ENCODE measurements around the gene UTS2R.

UTS2R gene

DNA sequence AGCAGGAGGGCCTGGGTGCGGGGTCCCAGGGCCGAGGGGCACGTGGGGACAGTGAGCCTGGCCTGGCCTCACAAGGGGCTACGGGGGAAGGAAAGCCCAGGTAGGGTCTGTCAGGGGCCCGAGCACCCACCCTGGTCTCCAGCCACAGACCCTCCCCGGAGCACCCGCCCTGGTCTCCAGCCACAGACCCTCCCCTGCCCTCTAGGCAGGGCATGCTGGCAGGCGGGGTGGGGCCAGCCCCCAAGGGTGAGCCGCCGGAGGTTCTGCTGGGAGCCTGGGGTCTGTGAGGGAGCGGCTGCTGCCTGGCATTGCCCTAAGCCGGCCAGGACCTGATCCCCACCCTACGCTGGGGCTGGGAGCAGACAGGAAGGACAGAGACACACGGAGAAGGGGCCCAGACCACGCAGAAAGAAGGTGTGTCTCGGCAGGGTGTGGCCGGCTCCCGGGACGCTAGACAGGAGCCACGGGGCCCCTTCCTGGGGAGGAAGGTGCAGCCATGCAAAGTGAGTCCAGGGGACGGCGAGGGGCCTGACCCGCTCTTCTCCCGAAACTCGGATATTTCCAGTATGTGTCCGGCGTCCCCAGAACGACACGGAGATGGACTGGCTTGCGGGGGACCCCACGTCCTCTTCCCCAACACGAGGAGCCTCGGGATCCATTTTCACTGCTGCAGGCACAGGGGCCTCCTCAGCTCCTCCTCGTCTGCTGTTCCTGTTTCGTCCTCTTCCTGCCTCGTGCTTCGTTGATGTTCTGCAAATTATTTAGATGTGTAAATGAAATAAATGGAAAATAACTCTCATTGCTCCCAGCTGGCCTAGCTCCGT is 15.5 kb downstream of the UTS2R start:
- Histone ChIP-seq H2BK120ac (ENCODE audit: low read depth, low read length) (no peak overlapping the region), H3K27ac (replicated peaks; ENCODE audit: low read length) (no peak overlapping the region), H2BK12ac (ENCODE audit: low read length) (peak overlapping the region; percentile 41), H3K4ac (ENCODE audit: low read length) (peak overlapping the region; percentile 76), H3K14ac (ENCODE audit: low read length) (no peak overlapping the region), H3K18ac (ENCODE audit: low read length) (peak overlapping the region; percentile 92), H3K36me3 (replicated peaks in 1 of 2; ENCODE audit: control insufficient read depth in 2 of 2, insufficient read depth in 2 of 2, low read length in 2 of 2) (peaks cover 2 to 6% of the 10 kb centered on the region in 2 donors), H3K4me3 (ENCODE audit: low read length in 2 of 2) (no peak overlapping the region), H2BK15ac (ENCODE audit: low read length) (peak overlapping the region; percentile 26), H2AFZ (ENCODE audit: low read length) (no peak overlapping the region), H2BK5ac (ENCODE audit: low read length) (no peak overlapping the region), H3K27me3 (ENCODE audit: control insufficient read depth in 3 of 3, insufficient read depth in 3 of 3, low read depth in 1 of 3, low read length in 3 of 3) (no peaks in the 10 kb centered on the region), H3K9me3 (replicated peaks in 1 of 2; ENCODE audit: control insufficient read depth in 2 of 2, insufficient read depth in 1 of 2, low read depth in 1 of 2, low read length in 2 of 2) (no peaks in the 10 kb centered on the region), H4K8ac (ENCODE audit: low read depth, low read length) (no peak overlapping the region), H3K9ac (ENCODE audit: low read depth, low read length, poor library complexity) (no peak overlapping the region), H3K23ac (ENCODE audit: low read depth, low read length, poor library complexity) (peak overlapping the region; percentile 55), H2AK5ac (ENCODE audit: low read depth, low read length) (peak overlapping the region; percentile 96), H3K4me2 (ENCODE audit: insufficient read depth, low read length, poor library complexity, severe bottlenecking) (no peak overlapping the region), H3K4me1 (ENCODE audit: control insufficient read depth in 2 of 2, insufficient read depth in 1 of 2, low read depth in 1 of 2, low read length in 2 of 2) (peaks cover 14 to 25% of the 10 kb centered on the region in 2 donors), H3K79me1 (ENCODE audit: low read depth, low read length) (no peaks in the 10 kb centered on the region), H4K91ac (ENCODE audit: low read depth, low read length, poor library complexity) (no peak overlapping the region)
- no CpG with 5 or more reads among the region's 38 CpGs for WGBS, 2 donors (ENCODE audit: extremely low coverage in 2 of 2, insufficient read length in 2 of 2, insufficient replicate concordance in 1 of 2)
- no peak for DNase-seq (ENCODE audit: low spot score)

DNA sequence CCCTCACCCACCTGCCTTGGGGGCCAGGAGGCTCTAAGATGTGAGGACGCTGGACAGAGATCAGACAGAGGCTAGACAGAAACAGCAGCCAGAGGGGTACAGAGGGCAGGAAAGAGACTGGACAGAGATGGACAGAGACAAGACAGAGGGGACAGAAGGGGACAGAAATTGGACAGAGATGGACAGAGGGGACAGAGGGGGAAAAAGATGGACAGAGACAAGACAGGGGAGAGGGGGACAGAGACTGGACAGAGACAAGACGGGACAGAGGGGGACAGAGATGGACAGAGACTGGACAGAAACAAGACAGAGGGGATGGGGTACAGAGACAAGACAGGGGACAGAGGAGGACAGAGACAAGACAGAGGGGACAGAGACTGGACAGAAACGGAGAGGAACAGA is 16.1 kb downstream of the UTS2R start:
- no peak for DNase-seq (ENCODE audit: low spot score)
- no CpG with 5 or more reads among the region's 3 CpGs for WGBS, 2 donors (ENCODE audit: extremely low coverage in 2 of 2, insufficient read length in 2 of 2, insufficient replicate concordance in 1 of 2)
- Histone ChIP-seq H2BK120ac (ENCODE audit: low read depth, low read length) (no peak overlapping the region), H3K4me3 (ENCODE audit: low read length in 2 of 2) (peak overlapping the region in 1 of 2 donors; percentile 46), H3K18ac (ENCODE audit: low read length) (peak overlapping the region; percentile 64), H2BK15ac (ENCODE audit: low read length) (no peak overlapping the region), H3K27me3 (ENCODE audit: control insufficient read depth in 3 of 3, insufficient read depth in 3 of 3, low read depth in 1 of 3, low read length in 3 of 3) (no peaks in the 10 kb centered on the region), H3K4ac (ENCODE audit: low read length) (no peak overlapping the region), H4K8ac (ENCODE audit: low read depth, low read length) (no peak overlapping the region), H4K91ac (ENCODE audit: low read depth, low read length, poor library complexity) (no peak overlapping the region), H2BK12ac (ENCODE audit: low read length) (peak overlapping the region; percentile 16), H3K9ac (ENCODE audit: low read depth, low read length, poor library complexity) (peak overlapping the region; percentile 85), H3K14ac (ENCODE audit: low read length) (peak overlapping the region; percentile 79), H3K36me3 (replicated peaks in 1 of 2; ENCODE audit: control insufficient read depth in 2 of 2, insufficient read depth in 2 of 2, low read length in 2 of 2) (peaks cover 3 to 11% of the 10 kb centered on the region in 2 donors), H3K27ac (replicated peaks; ENCODE audit: low read length) (no peak overlapping the region), H3K9me3 (replicated peaks in 1 of 2; ENCODE audit: control insufficient read depth in 2 of 2, insufficient read depth in 1 of 2, low read depth in 1 of 2, low read length in 2 of 2) (no peaks in the 10 kb centered on the region), H3K79me1 (ENCODE audit: low read depth, low read length) (no peaks in the 10 kb centered on the region), H2BK5ac (ENCODE audit: low read length) (no peak overlapping the region), H3K23ac (ENCODE audit: low read depth, low read length, poor library complexity) (peak overlapping the region; percentile 89), H2AFZ (ENCODE audit: low read length) (no peak overlapping the region), H2AK5ac (ENCODE audit: low read depth, low read length) (no peak overlapping the region), H3K4me2 (ENCODE audit: insufficient read depth, low read length, poor library complexity, severe bottlenecking) (no peak overlapping the region), H3K4me1 (ENCODE audit: control insufficient read depth in 2 of 2, insufficient read depth in 1 of 2, low read depth in 1 of 2, low read length in 2 of 2) (peaks cover 14 to 25% of the 10 kb centered on the region in 2 donors)

DNA sequence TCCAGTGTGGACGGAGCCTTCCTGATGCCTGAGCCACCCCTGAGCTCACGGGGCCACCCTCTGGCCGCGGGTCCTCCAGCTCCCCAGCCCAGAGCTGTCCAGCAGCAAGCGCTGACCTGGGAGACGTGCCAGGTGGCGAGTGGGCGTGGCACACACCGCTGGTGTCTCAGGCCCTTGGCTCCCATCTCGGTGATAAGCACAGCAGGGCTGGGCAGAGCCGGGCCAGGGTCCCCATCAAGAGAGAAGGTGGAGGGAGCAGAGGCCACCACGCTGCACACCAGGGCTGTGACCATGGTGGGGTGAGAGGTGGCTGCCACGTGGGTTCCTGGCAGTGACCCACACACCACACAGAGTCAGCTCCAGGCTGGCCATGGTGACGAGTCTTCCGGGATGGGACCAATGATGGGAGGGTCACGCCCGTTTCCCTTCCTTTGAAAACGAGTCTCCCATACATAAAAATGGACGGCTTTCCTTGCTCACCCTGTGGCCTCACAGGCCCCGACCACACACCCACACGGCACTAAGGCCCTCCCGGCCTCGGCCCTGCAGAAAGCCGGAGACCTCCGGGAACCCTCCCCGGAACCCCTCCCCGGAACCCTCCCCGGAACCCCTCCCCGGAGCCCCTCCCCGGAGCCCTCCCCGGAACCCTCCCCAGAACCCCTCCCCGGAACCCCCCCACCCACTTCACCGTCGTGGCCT is 16.8 kb downstream of the UTS2R start:
- H3K4me1 ChIP-seq (ENCODE audit: control insufficient read depth in 2 of 2, insufficient read depth in 1 of 2, low read depth in 1 of 2, low read length in 2 of 2), result peaks cover 14 to 25% of the 10 kb centered on the region in 2 donors
- no peak overlapping the region for H2BK15ac ChIP-seq (ENCODE audit: low read length)
- DNase-seq (ENCODE audit: low spot score), result no peak
- H4K8ac ChIP-seq (ENCODE audit: low read depth, low read length), result no peak overlapping the region
- H3K4ac ChIP-seq (ENCODE audit: low read length), result no peak overlapping the region
- H3K14ac ChIP-seq (ENCODE audit: low read length), result peak overlapping the region; percentile 79
- H2AFZ ChIP-seq (ENCODE audit: low read length), result no peak overlapping the region
- H3K79me1 ChIP-seq (ENCODE audit: low read depth, low read length), result no peaks in the 10 kb centered on the region
- H3K23ac ChIP-seq (ENCODE audit: low read depth, low read length, poor library complexity), result peak overlapping the region; percentile 89
- peak overlapping the region; percentile 85 for H3K9ac ChIP-seq (ENCODE audit: low read depth, low read length, poor library complexity)
- H2AK5ac ChIP-seq (ENCODE audit: low read depth, low read length), result no peak overlapping the region
- no peak overlapping the region for H2BK5ac ChIP-seq (ENCODE audit: low read length)
- H3K27ac ChIP-seq (replicated peaks; ENCODE audit: low read length), result no peak overlapping the region
- peaks cover 4 to 18% of the 10 kb centered on the region in 2 donors for H3K36me3 ChIP-seq (replicated peaks in 1 of 2; ENCODE audit: control insufficient read depth in 2 of 2, insufficient read depth in 2 of 2, low read length in 2 of 2)
- no peak overlapping the region for H4K91ac ChIP-seq (ENCODE audit: low read depth, low read length, poor library complexity)
- WGBS, 2 donors (ENCODE audit: extremely low coverage in 2 of 2, insufficient read length in 2 of 2, insufficient replicate concordance in 1 of 2), result no CpG with 5 or more reads among the region's 34 CpGs
- no peak overlapping the region for H2BK120ac ChIP-seq (ENCODE audit: low read depth, low read length)
- peak overlapping the region in 1 of 2 donors; percentile 46 for H3K4me3 ChIP-seq (ENCODE audit: low read length in 2 of 2)
- no peaks in the 10 kb centered on the region for H3K27me3 ChIP-seq (ENCODE audit: control insufficient read depth in 3 of 3, insufficient read depth in 3 of 3, low read depth in 1 of 3, low read length in 3 of 3)
- no peaks in the 10 kb centered on the region for H3K9me3 ChIP-seq (replicated peaks in 1 of 2; ENCODE audit: control insufficient read depth in 2 of 2, insufficient read depth in 1 of 2, low read depth in 1 of 2, low read length in 2 of 2)
- H3K18ac ChIP-seq (ENCODE audit: low read length), result peak overlapping the region; percentile 64
- no peak overlapping the region for H2BK12ac ChIP-seq (ENCODE audit: low read length)
- H3K4me2 ChIP-seq (ENCODE audit: insufficient read depth, low read length, poor library complexity, severe bottlenecking), result no peak overlapping the region

DNA sequence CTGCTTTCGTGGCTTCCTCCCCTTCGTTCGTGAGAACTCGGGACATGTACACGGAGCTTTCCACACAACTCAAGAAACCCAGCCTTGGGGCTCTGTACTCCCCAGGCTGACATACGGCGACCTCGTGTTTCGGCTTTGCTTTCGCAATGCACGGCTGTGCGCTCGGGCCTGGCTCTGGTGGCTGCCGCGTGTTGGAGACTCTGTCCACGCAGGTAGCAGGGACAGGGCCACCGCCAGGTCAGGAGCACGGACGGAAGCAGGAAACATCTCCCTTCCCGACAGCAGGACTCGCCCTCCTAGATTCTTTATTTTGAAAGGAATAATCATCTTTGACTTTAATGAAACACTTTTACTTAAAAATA is 17.3 kb downstream of the UTS2R start:
- Histone ChIP-seq H3K36me3 (replicated peaks in 1 of 2; ENCODE audit: control insufficient read depth in 2 of 2, insufficient read depth in 2 of 2, low read length in 2 of 2) (peaks cover 4 to 21% of the 10 kb centered on the region in 2 donors), H3K23ac (ENCODE audit: low read depth, low read length, poor library complexity) (no peak overlapping the region), H2AK5ac (ENCODE audit: low read depth, low read length) (no peak overlapping the region), H3K14ac (ENCODE audit: low read length) (no peak overlapping the region), H3K27ac (replicated peaks; ENCODE audit: low read length) (no peak overlapping the region), H3K4ac (ENCODE audit: low read length) (no peak overlapping the region), H3K9me3 (replicated peaks in 1 of 2; ENCODE audit: control insufficient read depth in 2 of 2, insufficient read depth in 1 of 2, low read depth in 1 of 2, low read length in 2 of 2) (no peaks in the 10 kb centered on the region), H2AFZ (ENCODE audit: low read length) (no peak overlapping the region), H2BK120ac (ENCODE audit: low read depth, low read length) (no peak overlapping the region), H4K8ac (ENCODE audit: low read depth, low read length) (no peak overlapping the region), H2BK12ac (ENCODE audit: low read length) (no peak overlapping the region), H3K79me1 (ENCODE audit: low read depth, low read length) (no peaks in the 10 kb centered on the region), H2BK5ac (ENCODE audit: low read length) (no peak overlapping the region), H2BK15ac (ENCODE audit: low read length) (no peak overlapping the region), H3K9ac (ENCODE audit: low read depth, low read length, poor library complexity) (no peak overlapping the region), H4K91ac (ENCODE audit: low read depth, low read length, poor library complexity) (no peak overlapping the region), H3K4me2 (ENCODE audit: insufficient read depth, low read length, poor library complexity, severe bottlenecking) (no peak overlapping the region), H3K27me3 (ENCODE audit: control insufficient read depth in 3 of 3, insufficient read depth in 3 of 3, low read depth in 1 of 3, low read length in 3 of 3) (no peaks in the 10 kb centered on the region), H3K18ac (ENCODE audit: low read length) (no peak overlapping the region), H3K4me1 (ENCODE audit: control insufficient read depth in 2 of 2, insufficient read depth in 1 of 2, low read depth in 1 of 2, low read length in 2 of 2) (peaks cover 11 to 23% of the 10 kb centered on the region in 2 donors), H3K4me3 (ENCODE audit: low read length in 2 of 2) (no peak overlapping the region)
- no CpG with 5 or more reads among the region's 21 CpGs for WGBS, 2 donors (ENCODE audit: extremely low coverage in 2 of 2, insufficient read length in 2 of 2, insufficient replicate concordance in 1 of 2)
- DNase-seq (ENCODE audit: low spot score), result no peak

Data from neuronal stem cell (in vitro differentiated cells).